ENCODE results near the gene SEZ6L. TPM values are rescaled to one million over a fixed set of nuclear protein-coding genes. Genes with fewer than 3 reads are reported as not detected.

SEZ6L gene
- total RNA-seq, 2 donors from 2014 or later = 0.07 to 0.12 TPM

GRCh38 chr22:26289611-26290101 is 120.4 kb downstream of the SEZ6L start:
- no peak for DNase-seq (ENCODE audit: low spot score)
- H3K27ac ChIP-seq = no peak overlapping the region

DNA sequence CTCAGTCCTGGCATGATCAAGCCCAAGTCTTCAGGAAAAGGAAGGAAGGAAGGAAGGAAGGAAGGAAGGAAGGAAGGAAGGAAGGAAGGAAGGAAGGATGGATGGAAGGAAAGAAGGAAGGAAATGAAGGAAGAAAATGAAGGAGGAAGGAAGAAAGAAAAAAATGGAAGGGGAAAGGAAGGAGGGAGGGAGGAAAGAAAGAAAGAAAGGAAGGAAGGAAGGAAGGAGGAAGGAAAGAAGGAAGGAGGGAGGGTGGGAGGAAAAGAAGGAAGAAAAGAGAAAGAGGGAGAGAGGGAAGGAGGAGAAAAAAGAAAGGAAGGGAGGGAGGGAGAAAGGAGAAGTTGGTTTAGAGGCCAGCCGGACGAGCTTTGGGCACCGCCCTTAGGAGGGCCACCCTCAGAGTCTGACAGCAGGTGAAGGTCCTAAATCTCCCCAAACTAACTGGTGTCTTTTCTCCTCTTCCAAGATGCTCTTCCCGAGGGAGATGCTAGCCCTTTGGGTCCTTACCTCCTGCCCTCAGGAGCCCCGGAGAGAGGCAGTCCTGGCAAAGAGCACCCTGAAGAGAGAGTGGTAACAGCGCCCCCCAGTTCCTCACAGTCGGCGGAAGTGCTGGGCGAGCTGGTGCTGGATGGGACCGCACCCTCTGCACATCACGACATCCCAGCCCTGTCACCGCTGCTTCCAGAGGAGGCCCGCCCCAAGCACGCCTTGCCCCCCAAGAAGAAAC is 122.8 kb downstream of the SEZ6L start:
- no peaks in the 10 kb centered on the region for H3K27me3 ChIP-seq
- H3K4me1 ChIP-seq = no peaks in the 10 kb centered on the region
- no peak for DNase-seq (ENCODE audit: low spot score)
- no peaks in the 10 kb centered on the region for H3K36me3 ChIP-seq
- no peaks in the 10 kb centered on the region for H3K9me3 ChIP-seq
- H3K27ac ChIP-seq = no peak overlapping the region
- no peak overlapping the region for H3K4me3 ChIP-seq
- TF ChIP-seq CTCF (IDR thresholded peaks at IDR 0.05) = no peak

More at GRCh38 chr22:26289611-26290101, 120.4 kb downstream of the SEZ6L start:
- Histone ChIP-seq H3K36me3 (no peaks in the 10 kb centered on the region), H3K9me3 (no peaks in the 10 kb centered on the region), H3K4me3 (no peak overlapping the region), H3K4me1 (no peaks in the 10 kb centered on the region), H3K27me3 (no peaks in the 10 kb centered on the region)
- no peak for TF ChIP-seq CTCF (IDR thresholded peaks at IDR 0.05)

DNA sequence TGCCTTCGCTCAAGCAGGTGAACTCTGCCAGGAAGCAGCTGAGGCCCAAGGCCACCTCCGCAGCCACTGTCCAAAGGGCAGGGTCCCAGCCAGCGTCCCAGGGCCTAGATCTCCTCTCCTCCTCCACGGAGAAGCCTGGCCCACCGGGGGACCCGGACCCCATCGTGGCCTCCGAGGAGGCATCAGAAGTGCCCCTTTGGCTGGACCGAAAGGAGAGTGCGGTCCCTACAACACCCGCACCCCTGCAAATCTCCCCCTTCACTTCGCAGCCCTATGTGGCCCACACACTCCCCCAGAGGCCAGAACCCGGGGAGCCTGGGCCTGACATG is 123.4 kb downstream of the SEZ6L start:
- H3K9me3 ChIP-seq = no peaks in the 10 kb centered on the region
- no peak overlapping the region for H3K4me3 ChIP-seq
- H3K4me1 ChIP-seq = no peaks in the 10 kb centered on the region
- DNase-seq (ENCODE audit: low spot score) = no peak
- H3K27me3 ChIP-seq = no peaks in the 10 kb centered on the region
- H3K36me3 ChIP-seq = no peaks in the 10 kb centered on the region
- TF ChIP-seq CTCF (IDR thresholded peaks at IDR 0.05) = no peak
- H3K27ac ChIP-seq = no peak overlapping the region

GRCh38 chr22:26295563-26296126 is 126.4 kb downstream of the SEZ6L start:
- Histone ChIP-seq H3K36me3 (no peaks in the 10 kb centered on the region), H3K27me3 (no peaks in the 10 kb centered on the region), H3K27ac (no peak overlapping the region), H3K4me3 (no peak overlapping the region), H3K4me1 (no peaks in the 10 kb centered on the region), H3K9me3 (no peaks in the 10 kb centered on the region)
- no peak for TF ChIP-seq CTCF (IDR thresholded peaks at IDR 0.05)
- DNase-seq (ENCODE audit: low spot score) = no peak

DNA sequence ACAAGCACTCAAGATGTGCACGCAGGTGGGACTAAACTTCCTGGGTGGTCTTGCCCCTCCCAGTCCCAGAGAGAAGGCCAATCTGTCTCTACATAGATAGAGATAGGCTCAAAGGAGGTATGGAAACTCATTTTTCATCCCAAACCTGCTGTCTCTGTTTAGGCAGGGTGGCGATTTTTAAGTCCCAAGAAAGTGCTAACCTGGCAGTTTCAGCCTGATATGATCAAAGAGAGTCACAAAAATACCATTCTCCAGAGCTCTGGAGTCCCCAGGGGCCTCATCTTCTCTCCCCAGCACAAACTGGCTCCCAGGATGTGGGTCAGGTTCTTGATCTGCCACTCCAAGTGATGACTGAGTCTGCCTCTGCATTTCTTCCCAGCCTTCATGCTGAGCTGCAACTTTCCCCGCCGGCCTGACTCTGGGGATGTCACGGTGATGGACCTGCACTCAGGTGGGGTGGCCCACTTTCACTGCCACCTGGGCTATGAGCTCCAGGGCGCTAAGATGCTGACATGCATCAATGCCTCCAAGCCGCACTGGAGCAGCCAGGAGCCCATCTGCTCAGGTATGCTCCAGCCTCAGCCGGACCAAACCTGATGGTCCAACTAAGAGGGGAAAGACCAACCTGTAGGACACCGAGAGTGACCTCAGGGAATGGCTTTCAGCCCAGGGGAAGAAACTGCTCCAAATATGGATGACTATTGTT is 129.5 kb downstream of the SEZ6L start:
- Histone ChIP-seq H3K4me1 (no peaks in the 10 kb centered on the region), H3K27ac (no peak overlapping the region), H3K36me3 (no peaks in the 10 kb centered on the region), H3K27me3 (no peaks in the 10 kb centered on the region), H3K9me3 (no peaks in the 10 kb centered on the region), H3K4me3 (no peak overlapping the region)
- no peak for TF ChIP-seq CTCF (IDR thresholded peaks at IDR 0.05)
- DNase-seq (ENCODE audit: low spot score) = no peak
